ENCODE results near the gene TNFSF13B.

Gene TNFSF13B

DNA sequence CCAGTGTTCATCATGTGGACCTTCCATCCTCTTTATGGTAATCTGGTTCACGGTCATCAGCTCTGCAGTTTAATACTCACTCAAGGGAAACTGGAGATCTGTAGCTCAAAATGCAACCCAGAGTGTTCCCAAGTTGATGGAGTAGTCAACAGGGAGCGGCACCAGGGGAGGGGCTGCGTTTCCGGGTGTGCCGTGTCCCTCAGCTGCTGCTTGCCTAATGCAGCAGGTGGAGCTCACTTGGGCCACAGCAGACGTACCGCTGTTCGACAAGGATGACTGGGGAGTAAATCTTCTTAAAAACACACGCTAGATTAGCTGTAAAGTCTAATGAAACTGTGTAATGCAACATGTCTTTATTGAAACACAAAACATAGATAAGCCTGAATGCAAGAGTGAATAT, 81.1 kb downstream of the TNFSF13B start:
- no peak for DNase-seq

GRCh38 chr13:108352599-108352998, 83.1 kb downstream of the TNFSF13B start:
- DNase-seq = no peak

GRCh38 chr13:108357228-108357627, 87.7 kb downstream of the TNFSF13B start:
- no peak for DNase-seq
